SKM-1 treated with dmso at 0.1 percent for 144 hours (cell line): Measurements from ENCODE around the gene AZU1.
"Not testable (repeated sequence)": the region's sequence is repeated elsewhere in the genome, so short reads cannot be mapped to it uniquely, and the experiment has no call there.

ENCODE experiments used
- DNase-seq: peaks from one replicate; lab custom pipeline; 2025; ENCODE audit not compliant: unreplicated experiment; lab: John Stamatoyannopoulos, UW

Gene AZU1

DNA sequence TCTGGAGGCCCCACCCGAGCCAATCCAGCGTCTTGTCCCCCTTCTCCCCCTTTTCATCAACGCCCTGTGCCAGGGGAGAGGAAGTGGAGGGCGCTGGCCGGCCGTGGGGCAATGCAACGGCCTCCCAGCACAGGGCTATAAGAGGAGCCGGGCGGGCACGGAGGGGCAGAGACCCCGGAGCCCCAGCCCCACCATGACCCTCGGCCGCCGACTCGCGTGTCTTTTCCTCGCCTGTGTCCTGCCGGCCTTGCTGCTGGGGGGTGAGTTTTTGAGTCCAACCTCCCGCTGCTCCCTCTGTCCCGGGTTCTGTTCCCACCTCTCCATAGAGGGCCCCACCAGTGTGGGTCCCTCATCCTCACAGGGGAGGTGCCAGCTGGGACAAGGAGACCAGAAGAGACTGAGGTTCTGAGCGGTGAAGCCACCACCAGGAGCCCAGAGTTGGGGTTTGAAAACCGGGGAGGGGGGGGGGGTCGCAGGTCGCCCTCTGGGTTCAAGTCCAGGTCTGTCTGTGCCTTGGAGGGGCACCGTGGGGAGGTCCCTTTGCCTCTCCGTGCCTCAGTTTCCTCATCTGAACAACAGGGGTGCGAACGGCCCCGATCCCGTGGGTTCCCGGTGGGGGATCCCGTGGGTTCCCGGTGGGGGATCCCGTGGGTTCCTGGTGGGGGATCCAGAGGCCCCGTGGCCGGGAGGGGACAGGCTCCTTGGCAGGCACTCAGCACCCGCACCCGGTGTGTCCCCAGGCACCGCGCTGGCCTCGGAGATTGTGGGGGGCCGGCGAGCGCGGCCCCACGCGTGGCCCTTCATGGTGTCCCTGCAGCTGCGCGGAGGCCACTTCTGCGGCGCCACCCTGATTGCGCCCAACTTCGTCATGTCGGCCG is 24.7 kb downstream of the AZU1 start, which contains the start of gene ELANE:
ELANE (plus strand) TSS at position 168 of the 878 bp plus-strand sequence; CDS start at position 194, 26 bp downstream.
- peak; percentile 32 for DNase-seq

DNA sequence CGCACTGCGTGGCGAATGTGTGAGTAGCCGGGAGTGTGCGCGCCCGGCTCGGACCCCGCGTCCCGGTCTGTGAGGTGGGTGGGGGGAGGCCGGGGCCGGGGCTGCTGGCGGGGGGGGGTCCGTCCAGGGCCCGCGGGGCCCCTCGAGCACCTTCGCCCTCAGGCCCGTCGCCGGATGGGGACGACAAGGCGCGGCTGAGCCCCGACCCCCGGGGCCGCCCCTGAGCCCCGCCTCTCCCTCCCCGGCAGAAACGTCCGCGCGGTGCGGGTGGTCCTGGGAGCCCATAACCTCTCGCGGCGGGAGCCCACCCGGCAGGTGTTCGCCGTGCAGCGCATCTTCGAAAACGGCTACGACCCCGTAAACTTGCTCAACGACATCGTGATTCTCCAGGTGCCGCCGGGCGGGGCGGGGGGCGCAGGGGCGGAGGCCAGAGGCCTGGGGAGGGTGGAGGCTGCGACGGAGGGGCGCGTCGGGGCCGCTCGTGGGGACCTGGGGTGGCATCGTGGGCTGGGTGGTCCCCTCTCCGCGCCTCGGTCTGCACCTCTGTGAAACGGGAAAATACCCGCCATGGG is 25.5 kb downstream of the AZU1 start:
- no peak for DNase-seq

DNA sequence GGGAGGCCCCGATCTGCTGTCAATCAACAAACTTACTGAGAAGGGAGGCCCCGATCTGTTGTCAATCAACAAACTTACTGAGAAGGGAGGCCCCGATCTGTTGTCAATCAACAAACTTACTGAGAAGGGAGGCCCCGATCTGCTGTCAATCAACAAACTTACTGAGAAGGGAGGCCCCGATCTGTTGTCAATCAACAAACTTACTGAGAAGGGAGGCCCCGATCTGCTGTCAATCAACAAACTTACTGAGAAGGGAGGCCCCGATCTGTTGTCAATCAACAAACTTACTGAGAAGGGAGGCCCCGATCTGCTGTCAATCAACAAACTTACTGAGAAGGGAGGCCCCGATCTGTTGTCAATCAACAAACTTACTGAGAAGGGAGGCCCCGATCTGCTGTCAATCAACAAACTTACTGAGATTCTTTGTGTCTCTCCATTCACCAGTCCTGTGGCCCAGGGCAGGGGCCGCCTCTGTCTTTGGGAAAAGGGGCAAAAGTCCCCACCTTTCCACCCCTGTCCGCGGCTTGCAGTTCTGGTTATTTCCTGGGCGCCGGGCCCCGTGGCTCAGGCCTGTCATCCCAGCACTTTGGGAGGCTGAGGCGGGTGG is 26.1 kb downstream of the AZU1 start:
- not testable (repeated sequence) for DNase-seq

DNA sequence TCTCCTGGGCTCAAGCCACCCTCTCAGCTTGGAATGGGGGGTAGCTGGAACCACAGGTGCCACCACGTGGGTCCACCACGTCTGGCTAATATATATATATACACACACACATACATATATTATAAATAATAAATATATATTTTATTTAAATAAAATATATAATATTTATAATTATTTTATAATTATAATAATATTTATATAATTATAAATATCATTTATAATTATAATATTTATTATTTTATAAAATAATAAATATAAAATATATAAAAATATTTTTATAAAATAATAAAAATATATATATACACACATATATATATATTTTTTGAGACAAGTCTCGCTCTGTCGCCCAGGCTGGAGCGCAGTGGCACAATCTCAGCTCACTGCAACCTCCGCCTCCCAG is 26.9 kb downstream of the AZU1 start:
- DNase-seq, result no peak

DNA sequence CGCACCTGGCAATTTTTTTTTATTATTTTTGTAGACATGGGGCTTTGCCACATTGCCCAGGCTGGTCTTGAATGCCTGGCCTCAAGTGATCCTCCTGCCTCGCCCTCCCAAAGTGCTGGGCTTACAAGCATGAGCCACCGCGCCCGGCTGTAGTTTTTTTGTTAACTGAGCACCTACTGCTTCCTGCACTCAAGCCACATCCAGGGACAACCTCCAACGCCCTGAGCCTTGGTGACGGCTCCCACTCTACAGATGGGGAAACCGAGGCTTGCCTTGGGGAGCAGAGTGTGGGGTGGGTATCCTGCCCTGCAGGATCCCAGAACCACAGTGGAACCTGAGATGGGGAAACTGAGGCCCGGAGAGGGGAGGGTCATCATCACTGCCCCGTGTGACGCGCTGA is 27.5 kb downstream of the AZU1 start:
- no peak for DNase-seq

DNA sequence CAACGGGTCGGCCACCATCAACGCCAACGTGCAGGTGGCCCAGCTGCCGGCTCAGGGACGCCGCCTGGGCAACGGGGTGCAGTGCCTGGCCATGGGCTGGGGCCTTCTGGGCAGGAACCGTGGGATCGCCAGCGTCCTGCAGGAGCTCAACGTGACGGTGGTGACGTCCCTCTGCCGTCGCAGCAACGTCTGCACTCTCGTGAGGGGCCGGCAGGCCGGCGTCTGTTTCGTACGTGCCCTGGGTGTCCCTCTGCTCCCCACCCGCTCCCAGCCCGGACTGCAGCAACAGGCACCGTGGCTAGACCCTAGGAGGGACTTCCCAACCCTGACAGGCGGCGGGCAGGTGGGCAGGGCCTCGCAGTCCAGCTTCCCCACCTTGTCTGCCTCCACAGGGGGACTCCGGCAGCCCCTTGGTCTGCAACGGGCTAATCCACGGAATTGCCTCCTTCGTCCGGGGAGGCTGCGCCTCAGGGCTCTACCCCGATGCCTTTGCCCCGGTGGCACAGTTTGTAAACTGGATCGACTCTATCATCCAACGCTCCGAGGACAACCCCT is 28.0 kb downstream of the AZU1 start:
- no peak for DNase-seq

DNA sequence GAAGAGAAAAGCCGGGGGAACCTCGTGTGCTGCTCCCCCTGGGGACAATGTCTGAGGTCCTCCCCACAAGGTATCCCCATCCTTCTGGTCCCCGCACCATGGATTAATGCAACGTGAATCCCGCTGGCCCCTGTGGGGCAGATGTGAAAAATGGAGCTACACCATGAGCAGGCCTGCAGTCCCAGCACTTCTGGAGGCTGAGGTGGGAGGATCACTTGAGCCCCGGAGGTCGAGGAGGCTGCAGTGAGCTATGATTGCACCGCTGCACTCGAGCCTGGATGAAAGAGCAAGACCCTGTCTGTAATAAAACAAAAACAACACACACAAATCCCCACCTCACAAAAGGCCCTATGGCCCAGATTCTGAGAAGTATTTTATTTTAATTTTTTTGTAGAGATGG is 30.6 kb downstream of the AZU1 start:
- no peak for DNase-seq

DNA sequence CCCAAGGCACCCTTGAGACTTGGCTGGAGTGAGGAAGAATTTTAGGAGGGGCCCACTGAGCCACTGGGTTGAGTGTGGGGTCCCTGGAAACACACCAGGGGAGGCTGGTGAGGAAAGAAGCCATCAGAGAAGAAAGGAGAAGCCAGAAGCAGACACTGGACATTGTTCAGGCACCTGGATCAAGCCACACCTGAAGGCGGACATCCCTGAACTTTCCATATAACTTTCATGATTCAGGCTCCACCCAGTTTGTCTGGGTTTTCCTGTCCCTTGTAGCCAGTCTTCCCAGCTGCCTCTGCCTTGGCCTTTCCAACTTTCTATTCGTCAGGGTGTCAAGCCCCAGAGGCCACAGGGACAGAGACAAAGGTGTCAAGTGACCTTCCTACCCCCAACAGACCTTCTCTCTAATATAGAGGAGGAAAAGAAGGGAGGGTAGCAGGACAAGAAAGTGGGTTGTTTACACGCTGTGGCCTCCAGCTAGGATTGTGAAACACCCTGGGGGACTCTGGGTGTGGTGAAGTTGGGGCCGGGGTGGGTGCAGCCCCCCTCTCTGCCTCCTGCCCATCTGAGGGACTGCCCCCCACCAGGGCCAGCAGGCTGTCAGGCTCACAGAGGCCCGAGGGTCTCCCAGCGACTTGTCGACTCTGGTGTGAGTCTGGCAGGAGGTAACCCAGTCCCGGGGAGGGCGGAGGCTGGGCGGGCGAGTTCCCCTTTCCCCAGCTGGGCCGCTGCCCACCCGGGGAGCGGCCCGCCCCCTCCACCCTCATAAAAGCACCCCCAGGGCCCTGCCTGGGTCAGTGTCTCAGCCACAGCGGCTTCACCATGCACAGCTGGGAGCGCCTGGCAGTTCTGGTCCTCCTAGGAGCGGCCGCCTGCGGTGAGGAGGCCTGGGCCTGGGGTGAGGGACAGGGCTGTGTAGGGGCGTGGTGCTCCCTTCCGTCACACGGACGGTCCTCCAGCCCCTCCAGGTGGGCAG is 31.5 kb downstream of the AZU1 start, which contains the start of gene CFD:
CFD (plus strand) TSS at position 797 of the 976 bp plus-strand sequence; CDS start at position 823, 26 bp downstream.
- DNase-seq, result peak; percentile 52

DNA sequence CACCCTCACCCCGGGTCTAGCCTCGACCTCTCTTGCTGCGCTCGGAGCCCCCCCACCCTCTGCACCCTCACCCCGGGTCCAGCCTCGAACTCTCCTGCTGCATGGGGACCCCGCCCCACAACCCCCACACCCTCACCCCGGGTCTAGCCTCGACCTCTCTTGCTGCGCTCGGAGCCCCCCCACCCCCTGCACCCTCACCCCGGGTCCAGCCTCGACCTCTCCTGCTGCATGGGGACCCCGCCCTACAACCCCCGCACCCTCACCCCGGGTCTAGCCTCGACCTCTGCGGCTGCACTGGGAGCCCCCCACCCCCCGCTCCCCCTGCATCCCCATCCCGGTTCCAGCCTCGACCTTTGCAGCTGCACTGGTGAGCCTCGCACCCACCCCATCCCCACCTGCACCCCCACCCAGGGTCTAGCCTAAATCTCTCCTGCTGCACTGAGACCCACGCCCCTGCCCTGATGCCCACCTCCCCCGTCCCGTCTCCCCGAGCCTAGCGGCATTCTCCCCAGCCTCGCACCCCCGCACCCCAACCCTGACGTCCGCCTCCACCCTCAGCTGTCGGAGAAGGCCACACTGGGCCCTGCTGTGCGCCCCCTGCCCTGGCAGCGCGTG is 33.6 kb downstream of the AZU1 start:
- DNase-seq, result no peak

DNA sequence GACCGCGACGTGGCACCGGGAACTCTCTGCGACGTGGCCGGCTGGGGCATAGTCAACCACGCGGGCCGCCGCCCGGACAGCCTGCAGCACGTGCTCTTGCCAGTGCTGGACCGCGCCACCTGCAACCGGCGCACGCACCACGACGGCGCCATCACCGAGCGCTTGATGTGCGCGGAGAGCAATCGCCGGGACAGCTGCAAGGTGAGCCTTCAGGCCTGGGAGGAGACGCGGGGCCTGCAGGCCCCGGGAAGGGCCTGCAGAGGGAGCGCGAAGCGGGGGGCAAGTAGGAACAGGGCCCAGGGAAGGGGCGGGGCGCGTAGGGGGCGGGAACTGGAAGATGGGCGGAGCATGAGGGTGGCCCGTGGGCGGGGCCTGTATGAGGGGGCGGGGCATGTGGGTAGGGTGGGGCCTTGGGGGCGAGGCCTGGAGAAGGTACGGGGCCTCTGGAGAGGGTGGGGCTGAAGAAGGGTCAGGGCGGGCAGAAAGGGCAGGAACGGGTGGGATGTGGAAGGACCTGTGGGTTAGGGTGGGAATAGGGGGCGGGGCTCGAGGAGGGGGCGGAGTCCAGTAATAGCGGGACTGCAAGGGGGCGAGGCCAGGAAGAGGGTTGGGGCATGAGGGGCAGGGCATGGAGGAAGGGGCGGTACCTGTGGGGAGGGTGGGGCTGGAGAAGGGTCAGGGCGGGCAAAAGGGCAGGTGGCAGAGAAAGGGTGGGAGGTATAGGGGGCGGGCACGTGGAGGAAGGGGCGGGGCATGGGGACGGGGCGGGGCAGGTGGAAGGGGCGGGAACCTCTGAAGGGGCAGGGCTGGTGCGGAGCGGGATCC is 34.3 kb downstream of the AZU1 start:
- peak; percentile 73 for DNase-seq

DNA sequence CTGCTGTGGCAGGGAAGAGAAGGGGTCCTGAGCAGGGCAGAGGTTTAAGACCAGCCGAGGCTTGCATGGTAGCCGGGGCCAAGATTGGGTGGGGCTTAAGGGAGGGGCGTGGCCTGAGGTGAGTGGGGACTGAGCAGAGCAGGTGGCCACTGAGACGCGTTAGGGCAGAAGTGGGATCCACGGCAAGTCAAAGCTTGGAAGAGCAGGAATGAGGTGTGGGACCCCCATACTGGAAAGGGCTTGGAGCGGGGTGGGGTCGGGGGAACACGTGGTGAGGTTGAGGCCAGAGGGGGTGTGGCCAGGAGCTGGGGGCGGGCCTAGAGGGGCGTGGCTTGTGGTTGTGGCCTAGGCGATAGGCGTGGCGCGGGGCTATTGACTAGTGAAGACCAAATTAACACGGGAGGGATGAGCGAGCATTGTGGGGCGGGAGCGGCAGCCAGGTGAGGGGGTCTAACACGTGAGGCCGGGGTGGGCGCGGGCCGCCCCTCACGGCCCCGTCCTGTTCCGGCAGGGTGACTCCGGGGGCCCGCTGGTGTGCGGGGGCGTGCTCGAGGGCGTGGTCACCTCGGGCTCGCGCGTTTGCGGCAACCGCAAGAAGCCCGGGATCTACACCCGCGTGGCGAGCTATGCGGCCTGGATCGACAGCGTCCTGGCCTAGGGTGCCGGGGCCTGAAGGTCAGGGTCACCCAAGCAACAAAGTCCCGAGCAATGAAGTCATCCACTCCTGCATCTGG is 35.1 kb downstream of the AZU1 start:
- no peak for DNase-seq

DNA sequence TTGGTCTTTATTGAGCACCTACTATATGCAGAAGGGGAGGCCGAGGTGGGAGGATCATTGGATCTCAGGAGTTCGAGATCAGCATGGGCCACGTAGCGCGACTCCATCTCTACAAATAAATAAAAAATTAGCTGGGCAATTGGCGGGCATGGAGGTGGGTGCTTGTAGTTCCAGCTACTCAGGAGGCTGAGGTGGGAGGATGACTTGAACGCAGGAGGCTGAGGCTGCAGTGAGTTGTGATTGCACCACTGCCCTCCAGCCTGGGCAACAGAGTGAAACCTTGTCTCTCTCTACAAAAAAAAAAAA is 35.6 kb downstream of the AZU1 start:
- DNase-seq, result no peak

DNA sequence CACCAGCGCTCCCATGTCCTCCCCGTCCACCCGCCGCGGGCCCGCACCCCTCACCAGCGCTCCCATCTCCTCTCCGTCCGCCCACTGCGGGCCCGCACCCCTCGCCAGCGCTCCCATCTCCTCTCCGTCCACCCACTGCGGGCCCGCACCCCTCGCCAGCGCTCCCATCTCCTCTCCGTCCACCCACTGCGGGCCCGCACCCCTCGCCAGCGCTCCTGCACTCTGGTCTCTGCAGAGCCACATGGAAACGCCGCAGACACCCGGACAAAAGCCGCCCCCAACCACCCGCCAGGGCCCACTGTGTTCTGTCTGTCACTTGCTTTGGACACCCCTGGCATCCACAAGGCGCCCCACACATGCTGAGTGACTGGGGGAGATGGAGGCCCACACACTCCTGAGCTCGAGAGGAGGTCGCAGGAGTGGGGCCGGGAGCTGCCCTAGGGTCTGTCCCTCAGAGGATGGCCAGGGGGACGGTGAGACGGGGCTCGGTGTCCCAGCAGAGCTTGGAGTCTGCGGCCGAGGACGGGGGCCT is 39.2 kb downstream of the AZU1 start:
- DNase-seq, result no peak

DNA sequence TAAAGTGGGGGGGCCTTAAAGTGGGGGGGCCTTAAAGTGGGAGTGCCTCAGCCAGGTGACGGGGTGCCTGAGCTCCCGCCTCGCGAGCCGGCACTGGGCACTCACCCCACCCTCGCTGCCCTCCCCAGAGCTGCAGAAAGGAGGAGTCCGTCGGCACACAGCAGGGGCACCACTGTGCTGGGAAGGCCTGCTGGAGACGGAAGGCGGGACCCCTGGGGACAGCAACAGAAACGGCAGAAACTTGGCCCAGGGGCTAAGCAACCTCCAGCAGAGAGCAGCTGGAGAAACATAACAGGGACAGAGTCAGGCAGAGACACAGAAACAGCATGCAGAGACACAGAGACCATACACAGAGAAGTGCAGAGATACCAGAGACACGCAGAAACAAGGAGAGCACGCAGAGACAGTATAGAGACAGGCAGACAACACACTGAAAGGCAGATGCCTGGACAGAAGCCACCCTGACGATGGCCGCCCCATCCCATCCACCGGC is 39.7 kb downstream of the AZU1 start:
- no peak for DNase-seq

DNA sequence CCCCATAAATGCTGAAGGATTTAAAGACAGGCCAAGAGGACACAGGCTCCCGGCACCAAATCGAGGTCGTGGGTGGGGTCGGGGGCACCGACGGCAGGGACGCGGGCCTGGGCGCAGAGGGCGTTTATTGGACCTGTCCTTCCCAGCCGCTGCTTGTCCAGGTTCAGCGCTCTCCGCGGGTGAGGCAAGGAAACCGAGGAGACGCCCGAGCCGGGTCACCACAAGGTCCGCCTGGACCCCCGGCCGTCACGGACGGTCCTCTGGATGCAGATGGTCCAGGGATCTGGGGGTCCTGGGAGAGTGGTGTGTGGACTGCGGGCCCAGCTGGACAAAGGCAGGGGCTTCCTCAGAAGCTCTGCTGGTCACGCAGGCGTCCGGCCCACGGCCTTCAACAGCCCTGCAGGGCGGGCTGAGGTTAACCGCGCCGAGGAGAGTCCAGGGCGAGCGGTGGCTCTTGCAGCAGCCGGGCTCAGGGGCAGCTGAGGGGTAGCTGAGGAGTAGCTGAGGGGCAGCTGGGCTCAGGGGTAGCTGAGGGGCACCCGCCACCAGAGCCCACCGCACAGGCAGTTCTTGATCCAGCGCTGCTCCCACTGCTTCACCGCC is 40.3 kb downstream of the AZU1 start:
- DNase-seq, result no peak

DNA sequence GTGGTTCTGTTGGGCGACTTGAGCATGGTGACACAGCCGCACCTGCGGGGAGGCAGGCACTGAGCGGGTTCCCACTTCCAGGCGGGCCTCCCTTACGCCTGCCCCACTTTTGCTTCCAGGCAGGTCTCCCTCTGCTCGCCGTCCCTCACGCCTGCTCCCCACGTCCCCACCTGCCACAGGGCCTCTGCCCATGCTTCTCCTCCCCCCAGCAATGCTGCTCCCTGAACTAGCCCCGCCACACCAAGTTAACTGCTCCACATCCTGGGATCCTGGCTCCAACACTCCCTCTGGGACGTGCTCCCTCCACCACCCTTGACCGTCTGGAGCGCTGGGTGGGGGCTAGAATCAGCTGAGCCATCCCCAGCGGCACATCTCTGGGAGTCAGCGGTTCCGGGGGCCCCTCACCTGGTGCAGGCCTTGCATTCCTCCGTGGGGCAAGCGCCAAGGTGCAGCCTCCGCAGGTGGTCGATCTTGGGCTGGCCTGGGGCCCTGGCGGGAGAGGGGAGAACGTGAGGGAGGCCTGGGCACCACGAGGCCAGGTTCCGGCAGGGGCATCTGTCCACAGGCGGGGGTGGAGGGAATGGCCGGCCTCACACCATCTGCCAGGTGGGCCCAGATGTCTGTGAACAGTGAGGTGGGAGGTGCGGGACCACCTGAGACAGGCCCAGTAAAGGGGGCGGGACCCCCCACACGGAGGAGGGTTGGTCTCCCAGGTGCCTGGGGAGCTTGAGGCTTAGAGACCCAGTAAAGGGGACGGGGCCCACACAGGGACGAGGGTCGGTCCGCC is 41.0 kb downstream of the AZU1 start:
- no peak for DNase-seq
